Measurements from ENCODE around the gene DOCK9. TPM values are rescaled to one million over a fixed set of nuclear protein-coding genes. Genes with fewer than 3 reads are reported as not detected.

DOCK9 gene
- total RNA-seq, 1 donor from 2014 or later = 56.3 TPM

DNA sequence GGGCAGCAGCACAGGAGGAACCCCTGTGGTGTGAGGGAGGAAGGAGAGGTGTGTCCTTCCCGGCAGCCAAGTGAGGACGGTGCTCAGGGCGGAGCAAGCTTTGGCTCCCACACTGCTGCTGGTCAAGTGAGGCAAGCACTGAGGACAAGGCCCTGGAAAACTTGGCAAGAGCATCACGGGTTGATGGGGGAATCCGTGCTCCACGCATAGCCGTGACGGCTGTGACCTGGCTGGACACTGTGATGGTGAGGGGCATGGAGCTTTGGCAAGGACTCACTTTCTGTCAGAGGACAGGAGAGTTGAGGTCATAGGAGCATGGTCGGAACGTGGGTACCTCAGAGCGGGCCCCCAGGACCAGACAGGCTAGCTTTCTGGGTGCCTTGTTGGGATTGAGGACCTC, 196.4 kb downstream of the DOCK9 start:
- Histone ChIP-seq H3K9ac (ENCODE audit: low read length) (no peak overlapping the region), H2AFZ (ENCODE audit: low read depth, low read length) (no peak overlapping the region), H3K27ac (ENCODE audit: low read depth, low read length) (no peak overlapping the region), H3K4me1 (ENCODE audit: insufficient read depth, low read length) (peaks cover 7% of the 10 kb centered on the region), H3K4me3 (ENCODE audit: insufficient read depth, low read depth, low read length) (no peak overlapping the region), H3K27me3 (ENCODE audit: insufficient read depth, low read length) (peaks cover 4% of the 10 kb centered on the region), H3K4me2 (ENCODE audit: low read length) (no peak overlapping the region), H3K36me3 (ENCODE audit: insufficient read depth, low read length) (no peaks in the 10 kb centered on the region), H3K79me2 (ENCODE audit: insufficient read depth, low read length) (no peaks in the 10 kb centered on the region), H3K9me3 (ENCODE audit: insufficient read depth, low read depth, low read length) (no peaks in the 10 kb centered on the region), H4K20me1 (ENCODE audit: insufficient read depth, low read length) (no peaks in the 10 kb centered on the region)
- no peak for FAIRE-seq
- peaks cover 20% of the 10 kb centered on the region for H3K27me3 Mint-ChIP-seq (ENCODE audit: low read depth, unreplicated experiment)
- H3K27ac Mint-ChIP-seq (ENCODE audit: unreplicated experiment) = no peak overlapping the region
- no peaks in the 10 kb centered on the region for H3K4me1 Mint-ChIP-seq (ENCODE audit: low read depth, unreplicated experiment)
- DNase-seq (ENCODE audit: low read depth) = no peak
- H3K9me3 Mint-ChIP-seq (ENCODE audit: unreplicated experiment) = peaks cover 3% of the 10 kb centered on the region
- TF ChIP-seq, protein P1, sequence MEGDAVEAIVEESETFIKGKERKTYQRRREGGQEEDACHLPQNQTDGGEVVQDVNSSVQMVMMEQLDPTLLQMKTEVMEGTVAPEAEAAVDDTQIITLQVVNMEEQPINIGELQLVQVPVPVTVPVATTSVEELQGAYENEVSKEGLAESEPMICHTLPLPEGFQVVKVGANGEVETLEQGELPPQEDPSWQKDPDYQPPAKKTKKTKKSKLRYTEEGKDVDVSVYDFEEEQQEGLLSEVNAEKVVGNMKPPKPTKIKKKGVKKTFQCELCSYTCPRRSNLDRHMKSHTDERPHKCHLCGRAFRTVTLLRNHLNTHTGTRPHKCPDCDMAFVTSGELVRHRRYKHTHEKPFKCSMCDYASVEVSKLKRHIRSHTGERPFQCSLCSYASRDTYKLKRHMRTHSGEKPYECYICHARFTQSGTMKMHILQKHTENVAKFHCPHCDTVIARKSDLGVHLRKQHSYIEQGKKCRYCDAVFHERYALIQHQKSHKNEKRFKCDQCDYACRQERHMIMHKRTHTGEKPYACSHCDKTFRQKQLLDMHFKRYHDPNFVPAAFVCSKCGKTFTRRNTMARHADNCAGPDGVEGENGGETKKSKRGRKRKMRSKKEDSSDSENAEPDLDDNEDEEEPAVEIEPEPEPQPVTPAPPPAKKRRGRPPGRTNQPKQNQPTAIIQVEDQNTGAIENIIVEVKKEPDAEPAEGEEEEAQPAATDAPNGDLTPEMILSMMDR (IDR thresholded peaks at IDR 0.05; ENCODE audit: insufficient read depth, low read depth, low read length) = no peak
- no peak for TF ChIP-seq EZH2 (IDR thresholded peaks at IDR 0.05; ENCODE audit: insufficient read depth, low read length)
- H3K4me3 Mint-ChIP-seq (ENCODE audit: unreplicated experiment) = no peak overlapping the region
- no peaks in the 10 kb centered on the region for H3K36me3 Mint-ChIP-seq (ENCODE audit: low read depth, unreplicated experiment)

DNA sequence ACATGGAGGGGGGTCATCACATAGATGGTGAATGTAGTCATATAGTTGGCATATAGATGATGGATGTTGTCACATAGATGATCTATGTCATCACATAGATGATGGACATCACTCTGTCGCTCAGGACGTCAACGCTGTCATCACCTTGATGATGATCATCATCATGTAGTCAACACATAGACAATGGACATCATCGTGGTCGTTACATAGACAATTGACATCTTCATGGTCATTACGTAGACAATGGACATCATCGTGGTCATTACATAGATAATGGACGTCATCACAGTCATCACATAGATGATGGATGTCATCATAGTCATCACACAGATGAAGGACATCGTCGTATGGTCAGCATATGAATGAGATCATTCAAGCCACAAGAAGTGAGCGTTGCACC, 196.8 kb downstream of the DOCK9 start:
- no peaks in the 10 kb centered on the region for H4K20me1 ChIP-seq (ENCODE audit: insufficient read depth, low read length)
- Mint-ChIP-seq H3K36me3 (ENCODE audit: low read depth, unreplicated experiment) (no peaks in the 10 kb centered on the region), H3K4me3 (ENCODE audit: unreplicated experiment) (no peak overlapping the region), H3K27ac (ENCODE audit: unreplicated experiment) (no peak overlapping the region), H3K27me3 (ENCODE audit: low read depth, unreplicated experiment) (peaks cover 17% of the 10 kb centered on the region), H3K4me1 (ENCODE audit: low read depth, unreplicated experiment) (peaks cover 2% of the 10 kb centered on the region), H3K9me3 (ENCODE audit: unreplicated experiment) (peaks cover 3% of the 10 kb centered on the region)
- DNase-seq (ENCODE audit: low read depth) (no peak), FAIRE-seq (no peak)
- no peak for TF ChIP-seq EZH2 (IDR thresholded peaks at IDR 0.05; ENCODE audit: insufficient read depth, low read length)
- TF ChIP-seq, protein P1 (IDR thresholded peaks at IDR 0.05; ENCODE audit: insufficient read depth, low read depth, low read length) = no peak
- no peak overlapping the region for H3K4me3 ChIP-seq (ENCODE audit: insufficient read depth, low read depth, low read length)
- no peaks in the 10 kb centered on the region for H3K79me2 ChIP-seq (ENCODE audit: insufficient read depth, low read length)
- no peak overlapping the region for H3K27ac ChIP-seq (ENCODE audit: low read depth, low read length)
- no peaks in the 10 kb centered on the region for H3K36me3 ChIP-seq (ENCODE audit: insufficient read depth, low read length)
- peaks cover 4% of the 10 kb centered on the region for H3K27me3 ChIP-seq (ENCODE audit: insufficient read depth, low read length)
- H3K9me3 ChIP-seq (ENCODE audit: insufficient read depth, low read depth, low read length) = no peaks in the 10 kb centered on the region
- peaks cover 10% of the 10 kb centered on the region for H3K4me1 ChIP-seq (ENCODE audit: insufficient read depth, low read length)
- H3K9ac ChIP-seq (ENCODE audit: low read length) = no peak overlapping the region
- H3K4me2 ChIP-seq (ENCODE audit: low read length) = no peak overlapping the region
- H2AFZ ChIP-seq (ENCODE audit: low read depth, low read length) = no peak overlapping the region

GRCh38 chr13:98780451-98780850, 197.4 kb downstream of the DOCK9 start:
- Mint-ChIP-seq H3K4me1 (ENCODE audit: low read depth, unreplicated experiment) (peaks cover 6% of the 10 kb centered on the region), H3K4me3 (ENCODE audit: unreplicated experiment) (no peak overlapping the region), H3K9me3 (ENCODE audit: unreplicated experiment) (peaks cover 3% of the 10 kb centered on the region), H3K27ac (ENCODE audit: unreplicated experiment) (no peak overlapping the region), H3K36me3 (ENCODE audit: low read depth, unreplicated experiment) (no peaks in the 10 kb centered on the region), H3K27me3 (ENCODE audit: low read depth, unreplicated experiment) (peaks cover 16% of the 10 kb centered on the region)
- Histone ChIP-seq H3K27me3 (ENCODE audit: insufficient read depth, low read length) (peaks cover 4% of the 10 kb centered on the region), H2AFZ (ENCODE audit: low read depth, low read length) (no peak overlapping the region), H3K36me3 (ENCODE audit: insufficient read depth, low read length) (no peaks in the 10 kb centered on the region), H4K20me1 (ENCODE audit: insufficient read depth, low read length) (no peaks in the 10 kb centered on the region), H3K27ac (ENCODE audit: low read depth, low read length) (no peak overlapping the region), H3K79me2 (ENCODE audit: insufficient read depth, low read length) (no peaks in the 10 kb centered on the region), H3K4me1 (ENCODE audit: insufficient read depth, low read length) (peaks cover 16% of the 10 kb centered on the region), H3K4me2 (ENCODE audit: low read length) (no peak overlapping the region), H3K9me3 (ENCODE audit: insufficient read depth, low read depth, low read length) (no peaks in the 10 kb centered on the region), H3K4me3 (ENCODE audit: insufficient read depth, low read depth, low read length) (no peak overlapping the region), H3K9ac (ENCODE audit: low read length) (no peak overlapping the region)
- FAIRE-seq = no peak
- TF ChIP-seq, protein P1 (IDR thresholded peaks at IDR 0.05; ENCODE audit: insufficient read depth, low read depth, low read length) = no peak
- TF ChIP-seq EZH2 (IDR thresholded peaks at IDR 0.05; ENCODE audit: insufficient read depth, low read length) = no peak
- no peak for DNase-seq (ENCODE audit: low read depth)
